B cell (primary cell): ENCODE data around the gene TBCC. TPM values are rescaled to one million over a fixed set of nuclear protein-coding genes. Genes with fewer than 3 reads are reported as not detected.

Experiments
- ATAC-seq: fragments of 200-7000 bp; cut with Tn5 transposase; one replicate; pipeline ENCODE4 v1.10.0; 2021; ENCODE audit warnings: low read depth, mild to moderate bottlenecking, moderate number of reproducible peaks, moderate library complexity
- CTCF ChIA-PET: fragments of 350-600 bp; sonication (Branson Sonifier 250); formaldehyde crosslinking; loops from one replicate; lab custom pipeline; 2021; ENCODE audit warnings: antibody characterized with exemption, inconsistent platforms; lab: Charles Lee
- POLR2A ChIA-PET: fragments of 350-600 bp; sonication (Branson Sonifier 250); formaldehyde crosslinking; loops from one replicate; lab custom pipeline; 2021; ENCODE audit warnings: antibody characterized with exemption; lab: Charles Lee
- DNase-seq: peaks from one replicate; pipeline ENCODE4 v3.0.0; 2013
- H2AFZ ChIP-seq: 2 replicates; pipeline ENCODE4 v1.6.1; 2012; ENCODE audit warnings: mild to moderate bottlenecking, low read depth, low read length; ENCODE audit not compliant: insufficient read depth, poor library complexity, severe bottlenecking
- H3K27ac ChIP-seq, 2 donors: 1 replicate in 1 of 2; 2 replicates in 1 of 2; pipeline ENCODE4 v1.5.1; 2012 to 2013; ENCODE audit warnings: low read length in 2 of 2, mild to moderate bottlenecking in 2 of 2, moderate library complexity in 1 of 2
- H3K27me3 ChIP-seq, 4 experiments: fragments of 200-600 bp in 1 of 4; sonication (generic) in 1 of 4; replicated peaks in 1 of 4; 1 replicate in 2 of 4; 2 replicates in 2 of 4; pipeline versions ENCODE4 v1.6.1 to v1.7.0; 2013 to 2016; ENCODE audit warnings: low read length in 3 of 4, mild to moderate bottlenecking in 2 of 4, mixed read lengths in 1 of 4, moderate library complexity in 1 of 4; ENCODE audit not compliant: insufficient read depth in 4 of 4, control insufficient read depth in 3 of 4; ENCODE audit errors: control extremely low read depth in 1 of 4
- H3K36me3 ChIP-seq, 2 experiments: replicated peaks in 1 of 2; 1 replicate in 1 of 2; 2 replicates in 1 of 2; pipeline versions ENCODE4 v1.6.1 to v1.7.1; 2013; ENCODE audit warnings: low read length in 1 of 2; ENCODE audit not compliant: insufficient read depth in 2 of 2, control insufficient read depth in 1 of 2; ENCODE audit errors: control extremely low read depth in 1 of 2, extremely low read depth in 1 of 2
- H3K4me1 ChIP-seq, 2 donors: fragments of 200-600 bp in 1 of 2; sonication (generic) in 1 of 2; 1 replicate in 1 of 2; 2 replicates in 1 of 2; pipeline versions ENCODE4 v1.5.1 to v1.6.1; 2013 to 2017; ENCODE audit warnings: low read length in 2 of 2; ENCODE audit not compliant: control insufficient read depth in 2 of 2, insufficient read depth in 2 of 2
- H3K4me2 ChIP-seq: replicated peaks from 2 replicates; pipeline ENCODE3; 2012; ENCODE audit warnings: mild to moderate bottlenecking, low read depth, low read length; ENCODE audit not compliant: poor library complexity, severe bottlenecking
- H3K4me3 ChIP-seq, 5 experiments: fragments of 200-600 bp in 1 of 5; sonication (generic) in 1 of 5; 1 replicate in 3 of 5; 2 replicates in 2 of 5; pipeline versions ENCODE4 v1.5.1 to v1.7.0; 2011 to 2016; ENCODE audit warnings: low read length in 4 of 5, mild to moderate bottlenecking in 4 of 5, low read depth in 2 of 5, control low read depth in 1 of 5, moderate library complexity in 1 of 5; ENCODE audit not compliant: insufficient read depth in 1 of 5; ENCODE audit errors: control extremely low read depth in 1 of 5, extremely low read depth in 1 of 5
- H3K79me2 ChIP-seq: fragments of 200-600 bp; sonication (generic); one replicate; pipeline ENCODE4 v1.6.0; 2016; ENCODE audit warnings: low read length; ENCODE audit not compliant: control insufficient read depth, insufficient read depth
- H3K9ac ChIP-seq: fragments of 200-600 bp; sonication (generic); 2 replicates; pipeline ENCODE4 v1.6.1; 2017; ENCODE audit warnings: mild to moderate bottlenecking, low read length, moderate library complexity
- H3K9me3 ChIP-seq, 3 donors: one replicate each; pipeline versions ENCODE4 v1.6.1 to v1.7.1; 2013; ENCODE audit warnings: low read length in 2 of 3; ENCODE audit not compliant: control insufficient read depth in 2 of 3, insufficient read depth in 1 of 3; ENCODE audit errors: control extremely low read depth in 1 of 3
- H4K20me1 ChIP-seq: 2 replicates; pipeline ENCODE4 v1.6.0; 2012; ENCODE audit warnings: mild to moderate bottlenecking, low read length; ENCODE audit not compliant: insufficient read depth, control insufficient read depth, poor library complexity, severe bottlenecking
- H3K27ac Mint-ChIP-seq: one replicate; pipeline ENCODE4 v1.8.0; 2021; ENCODE audit warnings: mixed read lengths
- H3K27me3 Mint-ChIP-seq: one replicate; pipeline ENCODE4 v1.8.0; 2021; ENCODE audit warnings: mixed read lengths
- H3K4me1 Mint-ChIP-seq: one replicate; pipeline ENCODE4 v1.8.0; 2021; ENCODE audit warnings: mixed read lengths
- H3K4me3 Mint-ChIP-seq: one replicate; pipeline ENCODE4 v1.8.0; 2021; ENCODE audit warnings: mixed read lengths
- H3K9me3 Mint-ChIP-seq: one replicate; pipeline ENCODE4 v1.8.0; 2022; ENCODE audit warnings: mixed read lengths; ENCODE audit not compliant: insufficient read depth
- EZH2 ChIP-seq: IDR thresholded peaks from 2 replicates; pipeline ENCODE4 v1.6.1; 2012; ENCODE audit warnings: borderline replicate concordance, low read depth, mild to moderate bottlenecking, moderate library complexity, low read length; ENCODE audit not compliant: insufficient read depth, poor library complexity, severe bottlenecking
- WGBS: methylation state at CpG from one replicate; pipeline ENCODE4 v1.1.5; 2013; ENCODE audit warnings: missing lambda C conversion rate; ENCODE audit not compliant: insufficient coverage; 5-methylcytosine and 5-hydroxymethylcytosine counted together
- intact Hi-C: fragments of 100-400 bp; cut with micrococcal nuclease; formaldehyde crosslinking; loops from one replicate; pipeline ENCODE4 v1.10.0; 2022
- polyA plus RNA-seq: library from polyadenylated mRNA; depleted of rRNA; stranded (reverse); fragments of >200 nt; gene quantifications from 2 replicates; pipeline ENCODE4 v1.2.3, GENCODE V29; 2012
- total RNA-seq, 2 donors: library from RNA; stranded (reverse); fragments of 120-200 nt in 1 of 2; gene quantifications; 1 replicate in 1 of 2; 2 replicates in 1 of 2; pipeline versions ENCODE4 v1.2.3 to v1.2.4, GENCODE V29; 2013 to 2022
- TF ChIP-seq, protein P1 (sequence below): fragments of 200-600 bp; IDR thresholded peaks from one replicate; pipeline ENCODE4 v1.8.0; 2022; ENCODE audit warnings: antibody characterized with exemption, mild to moderate bottlenecking

The TBCC gene
- total and polyA plus RNA-seq, 2 donors (not counting 1 experiment from before 2014, with no cell fraction given) = 35.7 to 55.7 TPM

DNA sequence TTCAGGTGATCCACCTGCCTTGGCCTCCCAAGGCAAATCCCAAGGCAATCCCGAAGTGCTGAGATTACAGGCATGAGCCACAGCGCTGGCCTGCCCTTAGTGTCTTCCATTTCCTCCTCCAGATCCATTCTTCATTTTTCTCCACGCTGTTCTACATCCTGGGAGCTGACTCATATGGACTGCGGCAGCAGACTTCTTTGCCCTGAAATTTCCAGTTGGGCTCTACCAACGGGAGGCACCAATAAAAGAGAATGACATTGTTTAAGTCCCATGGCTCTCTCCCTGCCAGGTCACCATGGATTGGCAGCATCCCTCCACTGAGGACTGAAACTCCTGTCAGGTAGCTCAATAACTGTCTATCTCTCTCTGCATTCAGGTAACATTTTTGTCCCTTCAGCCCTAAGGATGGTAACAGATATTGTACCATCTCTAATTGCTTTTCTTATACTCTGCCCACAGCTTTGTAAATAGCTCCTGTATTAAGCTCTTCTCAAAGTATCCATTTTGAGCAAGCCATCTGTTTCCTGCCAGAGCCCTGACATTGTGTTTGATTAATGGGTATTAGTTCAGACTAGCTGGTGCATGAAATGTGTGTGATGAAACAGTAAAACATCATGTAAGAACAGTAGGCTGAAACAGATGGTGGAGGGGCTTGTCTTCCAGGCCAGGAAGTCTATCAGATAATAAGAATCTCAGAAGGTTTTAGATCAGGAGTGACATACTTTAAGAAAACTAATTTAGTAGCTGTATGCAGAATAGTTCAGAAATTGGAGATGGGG lies 3.6 kb downstream of the TBCC start:
- TF ChIP-seq, protein P1, sequence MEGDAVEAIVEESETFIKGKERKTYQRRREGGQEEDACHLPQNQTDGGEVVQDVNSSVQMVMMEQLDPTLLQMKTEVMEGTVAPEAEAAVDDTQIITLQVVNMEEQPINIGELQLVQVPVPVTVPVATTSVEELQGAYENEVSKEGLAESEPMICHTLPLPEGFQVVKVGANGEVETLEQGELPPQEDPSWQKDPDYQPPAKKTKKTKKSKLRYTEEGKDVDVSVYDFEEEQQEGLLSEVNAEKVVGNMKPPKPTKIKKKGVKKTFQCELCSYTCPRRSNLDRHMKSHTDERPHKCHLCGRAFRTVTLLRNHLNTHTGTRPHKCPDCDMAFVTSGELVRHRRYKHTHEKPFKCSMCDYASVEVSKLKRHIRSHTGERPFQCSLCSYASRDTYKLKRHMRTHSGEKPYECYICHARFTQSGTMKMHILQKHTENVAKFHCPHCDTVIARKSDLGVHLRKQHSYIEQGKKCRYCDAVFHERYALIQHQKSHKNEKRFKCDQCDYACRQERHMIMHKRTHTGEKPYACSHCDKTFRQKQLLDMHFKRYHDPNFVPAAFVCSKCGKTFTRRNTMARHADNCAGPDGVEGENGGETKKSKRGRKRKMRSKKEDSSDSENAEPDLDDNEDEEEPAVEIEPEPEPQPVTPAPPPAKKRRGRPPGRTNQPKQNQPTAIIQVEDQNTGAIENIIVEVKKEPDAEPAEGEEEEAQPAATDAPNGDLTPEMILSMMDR = no peak
- TF ChIP-seq EZH2 = no peak
- Histone ChIP-seq H4K20me1 (peaks cover 22% of the 10 kb centered on the region), H2AFZ (no peak overlapping the region), H3K27ac (no peak overlapping the region), H3K4me2 (no peak overlapping the region), H3K9me3 (peaks cover 0 to 23% (median 0%) of the 10 kb centered on the region in 3 donors), H3K79me2 (peaks cover 27% of the 10 kb centered on the region), H3K36me3 (no peaks in the 10 kb centered on the region), H3K9ac (no peak overlapping the region), H3K4me3 (no peak overlapping the region), H3K27me3 (no peaks in the 10 kb centered on the region), H3K4me1 (peaks cover 13 to 15% of the 10 kb centered on the region in 2 donors)
- no peak for ATAC-seq
- Mint-ChIP-seq H3K27ac (no peak overlapping the region), H3K4me3 (peak overlapping the region; percentile 19), H3K4me1 (peaks cover 19% of the 10 kb centered on the region), H3K27me3 (peaks cover 2% of the 10 kb centered on the region), H3K9me3 (no peaks in the 10 kb centered on the region)
- ChIA-PET POLR2A (interaction anchor here (8.2 kb wide), 1 partner anchor 41 kb away, joined by 426 read pairs; the partner anchor contains the start of gene BICRAL), CTCF (interaction anchor here (0.6 to 0.9 kb wide), 2 partner anchors 81 to 136 kb away, joined by 3 to 4 read pairs; no protein-coding TSS in a partner anchor)
- no peak for DNase-seq
- intact Hi-C loops = no loop called here
- 79% methylated on average over 5 of the region's 5 CpGs for WGBS

DNA sequence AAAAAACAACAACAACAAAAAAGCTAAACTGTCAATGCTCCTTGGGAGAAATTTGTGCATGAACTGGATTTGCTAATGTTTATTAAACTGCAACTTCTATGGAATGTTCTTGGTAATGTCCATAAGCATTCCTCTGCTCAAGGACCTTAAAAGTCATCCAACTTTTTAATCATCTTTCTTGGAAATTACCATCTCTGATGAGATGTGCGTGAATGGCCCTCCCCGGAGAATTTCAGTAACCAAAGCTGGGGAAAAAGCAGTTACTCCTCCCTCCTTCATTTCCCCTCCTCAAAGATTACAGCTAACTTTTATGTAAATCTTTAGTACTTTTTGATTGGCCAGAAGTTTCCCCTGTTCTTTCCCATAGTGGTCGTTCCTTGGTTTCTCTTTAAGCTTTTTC lies 5.2 kb downstream of the TBCC start:
- peaks cover 16% of the 10 kb centered on the region for H3K4me1 Mint-ChIP-seq
- H3K27me3 Mint-ChIP-seq = peaks cover 3% of the 10 kb centered on the region
- Histone ChIP-seq H3K79me2 (peaks cover 24% of the 10 kb centered on the region), H3K36me3 (no peaks in the 10 kb centered on the region), H3K27ac (no peak overlapping the region), H3K4me3 (no peak overlapping the region), H3K9me3 (peaks cover 0 to 23% (median 0%) of the 10 kb centered on the region in 3 donors), H4K20me1 (peaks cover 22% of the 10 kb centered on the region), H3K9ac (no peak overlapping the region), H3K27me3 (no peaks in the 10 kb centered on the region), H2AFZ (no peak overlapping the region), H3K4me1 (peaks cover 13 to 15% of the 10 kb centered on the region in 2 donors), H3K4me2 (no peak overlapping the region)
- no peaks in the 10 kb centered on the region for H3K9me3 Mint-ChIP-seq
- intact Hi-C loops = no loop called here
- ChIA-PET CTCF (interaction anchor here (0.6 to 1.3 kb wide), 3 partner anchors 49 to 170 kb away, joined by 3 to 5 read pairs (median 4); no protein-coding TSS in a partner anchor), POLR2A (interaction anchor here (0.7 kb wide), 3 partner anchors 15 to 150 kb away, joined by 4 to 6 read pairs (median 4); no protein-coding TSS in a partner anchor)
- no peak overlapping the region for H3K27ac Mint-ChIP-seq
- TF ChIP-seq, protein P1 = no peak
- TF ChIP-seq EZH2 = no peak
- WGBS = no CpG with 5 or more reads among the region's 3 CpGs
- DNase-seq (no peak), ATAC-seq (no peak)
- H3K4me3 Mint-ChIP-seq = no peak overlapping the region
